SK-N-SH (cell line): ENCODE measurements around the gene POP7. TPM values are rescaled to one million over a fixed set of nuclear protein-coding genes. Genes with fewer than 3 reads are reported as not detected.
"Not testable (repeated sequence)": the region's sequence is repeated elsewhere in the genome, so short reads cannot be mapped to it uniquely, and the experiment has no call there.

Source experiments
- CTCF ChIA-PET: fragments of 300-600, 350-600 bp; formaldehyde crosslinking; extraction: SDS; loops from one replicate; lab custom pipeline; 2021; lab: Yijun Ruan, JAX
- POLR2A ChIA-PET: fragments of 350-600 bp; sonication (Branson Sonifier 250); formaldehyde crosslinking; extraction: SDS; loops from one replicate; lab custom pipeline; 2020; ENCODE audit warnings: antibody characterized with exemption, inconsistent platforms; lab: Yijun Ruan, JAX
- DNase-seq: peaks from one replicate; pipeline ENCODE4 v3.0.0; 2012
- H2AFZ ChIP-seq: fragments of 200-600 bp; sonication (generic); 2 replicates; pipeline ENCODE4 v1.8.1; 2016; ENCODE audit warnings: antibody characterized with exemption, mild to moderate bottlenecking, low read depth
- H3F3A ChIP-seq: fragments of 200-600 bp; sonication (generic); replicated peaks from 2 replicates; pipeline ENCODE3; 2016; ENCODE audit warnings: antibody characterized with exemption, mild to moderate bottlenecking; ENCODE audit not compliant: insufficient read depth
- H3K27ac ChIP-seq, 2 experiments: fragments of 200-500 bp in 1 of 2; fragments of 200-600 bp in 1 of 2; sonication (Bioruptor generic) in 1 of 2; sonication (generic), shearing (Covaris generic) in 1 of 2; 2 replicates each; pipeline versions ENCODE4 v1.5.1 to v1.6.1; 2014 to 2016; ENCODE audit warnings: low read depth in 2 of 2, inconsistent platforms in 1 of 2, low read length in 1 of 2, mild to moderate bottlenecking in 1 of 2, mixed read lengths in 1 of 2
- H3K27me3 ChIP-seq: fragments of 200-600 bp; sonication (generic), shearing (Covaris generic); 2 replicates; pipeline ENCODE4 v1.6.1; 2016; ENCODE audit warnings: mixed run types; ENCODE audit not compliant: insufficient read depth
- H3K36me3 ChIP-seq, 2 experiments: fragments of 200-500 bp in 1 of 2; fragments of 200-600 bp in 1 of 2; sonication (Bioruptor generic) in 1 of 2; sonication (generic) in 1 of 2; replicated peaks in 1 of 2; 2 replicates each; pipeline versions ENCODE3 to v1.5.1; 2014 to 2016; ENCODE audit warnings: low read length in 1 of 2, mild to moderate bottlenecking in 1 of 2; ENCODE audit not compliant: insufficient read depth in 2 of 2, control insufficient read depth in 1 of 2
- H3K4me1 ChIP-seq, 2 experiments: fragments of 200-500 bp in 1 of 2; fragments of 200-600 bp in 1 of 2; sonication (Bioruptor generic) in 1 of 2; sonication (generic), shearing (Covaris generic) in 1 of 2; 2 replicates each; pipeline versions ENCODE4 v1.5.1 to v1.6.1; 2014 to 2016; ENCODE audit warnings: low read depth in 1 of 2, low read length in 1 of 2, mixed run types in 1 of 2; ENCODE audit not compliant: insufficient read depth in 2 of 2, control insufficient read depth in 1 of 2
- H3K4me2 ChIP-seq: fragments of 200-600 bp; sonication (generic), shearing (Covaris generic); 2 replicates; pipeline ENCODE4 v1.6.1; 2017; ENCODE audit warnings: mixed run types
- H3K4me3 ChIP-seq, 2 experiments: fragments of 200-500 bp in 1 of 2; fragments of 200-600 bp in 1 of 2; sonication (Bioruptor generic) in 1 of 2; sonication (generic), shearing (Covaris generic) in 1 of 2; 2 replicates each; pipeline versions ENCODE4 v1.5.1 to v1.8.1; 2014 to 2016; ENCODE audit warnings: low read depth in 2 of 2, inconsistent platforms in 1 of 2, low read length in 1 of 2, mild to moderate bottlenecking in 1 of 2, mixed read lengths in 1 of 2, moderate library complexity in 1 of 2
- H3K79me2 ChIP-seq: fragments of 200-600 bp; sonication (generic); 2 replicates; pipeline ENCODE4 v1.8.1; 2017; ENCODE audit warnings: mild to moderate bottlenecking; ENCODE audit not compliant: insufficient read depth
- H3K9ac ChIP-seq: fragments of 200-600 bp; sonication (generic); 2 replicates; pipeline ENCODE4 v1.6.1; 2017; ENCODE audit warnings: mixed run types
- H3K9me2 ChIP-seq: fragments of 200-600 bp; sonication (generic); 2 replicates; pipeline ENCODE4 v1.6.1; 2017; ENCODE audit warnings: mixed run types
- H3K9me3 ChIP-seq: fragments of 200-600 bp; sonication (generic); 2 replicates; pipeline ENCODE4 v1.6.1; 2017; ENCODE audit warnings: mixed run types, mild to moderate bottlenecking, moderate library complexity
- H4K20me1 ChIP-seq: fragments of 200-600 bp; sonication (generic); 2 replicates; pipeline ENCODE4 v1.6.1; 2017; ENCODE audit warnings: mild to moderate bottlenecking, mixed run types; ENCODE audit not compliant: insufficient read depth
- ELF1 ChIP-seq: IDR thresholded peaks from 2 replicates; pipeline ENCODE4 v1.4.0; 2012
- EZH2phosphoT487 ChIP-seq: fragments of 200-600 bp; sonication (generic); IDR thresholded peaks from 2 replicates; pipeline ENCODE4 v1.6.1; 2017; ENCODE audit warnings: low read depth, mixed run types, mild to moderate bottlenecking, antibody characterized with exemption, moderate library complexity, borderline replicate concordance
- FOSL2 ChIP-seq: IDR thresholded peaks from 2 replicates; pipeline ENCODE4 v1.4.0; 2012; ENCODE audit warnings: low read depth, mild to moderate bottlenecking, moderate library complexity, borderline replicate concordance
- FOXJ3 ChIP-seq: sonication (generic); formaldehyde crosslinking; IDR thresholded peaks from 2 replicates; pipeline ENCODE4 v1.5.1; 2020; ENCODE audit warnings: mild to moderate bottlenecking, missing genetic modification reagents
- IRF3 ChIP-seq: fragments of 150-350 bp; IDR thresholded peaks from 2 replicates; pipeline ENCODE4 v1.6.1; 2016; ENCODE audit warnings: mild to moderate bottlenecking, low read depth, low read length
- MXI1 ChIP-seq: IDR thresholded peaks from 2 replicates; pipeline ENCODE4 v1.6.1; 2012; ENCODE audit warnings: mild to moderate bottlenecking, low read depth, low read length, improper control_type of control experiment
- PBX3 ChIP-seq: IDR thresholded peaks from 2 replicates; pipeline ENCODE4; 2012
- POLR2AphosphoS5 ChIP-seq: IDR thresholded peaks from 2 replicates; pipeline ENCODE4 v1.6.1; 2012; ENCODE audit warnings: low read depth, low read length
- RFX5 ChIP-seq: IDR thresholded peaks from 2 replicates; pipeline ENCODE4 v1.6.1; 2012; ENCODE audit warnings: mild to moderate bottlenecking, improper control_type of control experiment, low read length
- RXRA ChIP-seq: IDR thresholded peaks from 2 replicates; pipeline ENCODE4 v1.4.0; 2012; ENCODE audit warnings: low read depth, mild to moderate bottlenecking, borderline replicate concordance
- TCF12 ChIP-seq: IDR thresholded peaks from 2 replicates; pipeline ENCODE4 v1.4.0; 2012
- TEAD4 ChIP-seq: IDR thresholded peaks from 2 replicates; pipeline ENCODE4 v1.4.0; 2012; ENCODE audit warnings: mild to moderate bottlenecking, borderline replicate concordance; ENCODE audit not compliant: insufficient read depth
- ZBTB33 ChIP-seq: IDR thresholded peaks from 2 replicates; pipeline ENCODE4 v1.4.0; 2012; ENCODE audit warnings: low read depth, borderline replicate concordance
- WGBS: methylation state at CpG from one replicate; pipeline ENCODE4 v1.1.6; 2017; ENCODE audit warnings: low lambda C conversion rate; 5-methylcytosine and 5-hydroxymethylcytosine counted together
- polyA plus RNA-seq, 3 experiments: library from polyadenylated mRNA; depleted of rRNA; stranded (reverse); fragments of >200 nt; gene quantifications; 2 replicates each; pipeline ENCODE4 v1.2.3, GENCODE V29; 2012
- TF ChIP-seq, protein P1 (sequence below): fragments of 200-600 bp; sonication (generic); IDR thresholded peaks from 2 replicates; pipeline ENCODE4 v1.6.1; 2017; ENCODE audit warnings: antibody characterized with exemption, mild to moderate bottlenecking, moderate library complexity
- TF ChIP-seq, protein P2 (sequence below): IDR thresholded peaks from 2 replicates; pipeline ENCODE4 v1.4.0; 2012; ENCODE audit warnings: low read depth, borderline replicate concordance
- TF ChIP-seq, protein P3 (sequence below): IDR thresholded peaks from 2 replicates; pipeline ENCODE4 v1.6.1; 2012; ENCODE audit warnings: mild to moderate bottlenecking, low read depth, low read length, moderate library complexity

Gene POP7
- polyA plus RNA-seq, 1 of the 3 experiments (the other 2 are of a cell fraction) = 81.8 TPM

DNA sequence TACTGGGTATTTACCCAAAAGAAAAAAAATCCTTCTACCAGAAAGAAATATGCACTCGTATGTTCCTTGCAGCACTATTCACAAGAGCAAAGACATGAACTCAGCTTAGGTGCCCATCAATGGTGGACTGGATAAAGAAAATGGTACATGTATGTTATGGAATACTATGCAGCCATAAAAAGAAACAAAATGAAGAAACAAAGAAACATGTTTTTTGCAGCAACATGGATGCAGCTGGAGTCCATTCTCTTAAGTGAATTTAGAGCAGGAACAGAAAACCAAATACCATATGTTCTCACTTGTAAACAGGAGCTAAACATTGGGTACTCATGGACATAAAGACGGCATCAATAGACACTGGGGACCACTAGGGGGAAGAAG lies 37.9 kb upstream of the POP7 start:
- Histone ChIP-seq H3K79me2 (no peaks in the 10 kb centered on the region), H3K9ac (no peak overlapping the region), H3K4me1 (no peaks in the 10 kb centered on the region), H3K27me3 (0 out of 2 replicates have a peak, but pooled peaks cover 8% of the 10 kb centered on the region), H3K9me2 (no peaks in the 10 kb centered on the region), H4K20me1 (no peaks in the 10 kb centered on the region), H3F3A (peaks cover 7% of the 10 kb centered on the region)
- no peak for DNase-seq
- TF ChIP-seq PBX3 (no peak), RFX5 (no peak), RXRA (no peak), TEAD4 (no peak), POLR2AphosphoS5 (no peak), FOSL2 (no peak), MXI1 (no peak), ELF1 (no peak), FOXJ3 (CRISPR knock-in tag) (no peak), EZH2phosphoT487 (no peak), IRF3 (no peak), ZBTB33 (no peak), TCF12 (no peak)
- TF ChIP-seq, protein P1, sequence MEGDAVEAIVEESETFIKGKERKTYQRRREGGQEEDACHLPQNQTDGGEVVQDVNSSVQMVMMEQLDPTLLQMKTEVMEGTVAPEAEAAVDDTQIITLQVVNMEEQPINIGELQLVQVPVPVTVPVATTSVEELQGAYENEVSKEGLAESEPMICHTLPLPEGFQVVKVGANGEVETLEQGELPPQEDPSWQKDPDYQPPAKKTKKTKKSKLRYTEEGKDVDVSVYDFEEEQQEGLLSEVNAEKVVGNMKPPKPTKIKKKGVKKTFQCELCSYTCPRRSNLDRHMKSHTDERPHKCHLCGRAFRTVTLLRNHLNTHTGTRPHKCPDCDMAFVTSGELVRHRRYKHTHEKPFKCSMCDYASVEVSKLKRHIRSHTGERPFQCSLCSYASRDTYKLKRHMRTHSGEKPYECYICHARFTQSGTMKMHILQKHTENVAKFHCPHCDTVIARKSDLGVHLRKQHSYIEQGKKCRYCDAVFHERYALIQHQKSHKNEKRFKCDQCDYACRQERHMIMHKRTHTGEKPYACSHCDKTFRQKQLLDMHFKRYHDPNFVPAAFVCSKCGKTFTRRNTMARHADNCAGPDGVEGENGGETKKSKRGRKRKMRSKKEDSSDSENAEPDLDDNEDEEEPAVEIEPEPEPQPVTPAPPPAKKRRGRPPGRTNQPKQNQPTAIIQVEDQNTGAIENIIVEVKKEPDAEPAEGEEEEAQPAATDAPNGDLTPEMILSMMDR = no peak
- TF ChIP-seq, protein P2, sequence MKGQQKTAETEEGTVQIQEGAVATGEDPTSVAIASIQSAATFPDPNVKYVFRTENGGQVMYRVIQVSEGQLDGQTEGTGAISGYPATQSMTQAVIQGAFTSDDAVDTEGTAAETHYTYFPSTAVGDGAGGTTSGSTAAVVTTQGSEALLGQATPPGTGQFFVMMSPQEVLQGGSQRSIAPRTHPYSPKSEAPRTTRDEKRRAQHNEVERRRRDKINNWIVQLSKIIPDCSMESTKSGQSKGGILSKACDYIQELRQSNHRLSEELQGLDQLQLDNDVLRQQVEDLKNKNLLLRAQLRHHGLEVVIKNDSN = no peak
- TF ChIP-seq, protein P3, sequence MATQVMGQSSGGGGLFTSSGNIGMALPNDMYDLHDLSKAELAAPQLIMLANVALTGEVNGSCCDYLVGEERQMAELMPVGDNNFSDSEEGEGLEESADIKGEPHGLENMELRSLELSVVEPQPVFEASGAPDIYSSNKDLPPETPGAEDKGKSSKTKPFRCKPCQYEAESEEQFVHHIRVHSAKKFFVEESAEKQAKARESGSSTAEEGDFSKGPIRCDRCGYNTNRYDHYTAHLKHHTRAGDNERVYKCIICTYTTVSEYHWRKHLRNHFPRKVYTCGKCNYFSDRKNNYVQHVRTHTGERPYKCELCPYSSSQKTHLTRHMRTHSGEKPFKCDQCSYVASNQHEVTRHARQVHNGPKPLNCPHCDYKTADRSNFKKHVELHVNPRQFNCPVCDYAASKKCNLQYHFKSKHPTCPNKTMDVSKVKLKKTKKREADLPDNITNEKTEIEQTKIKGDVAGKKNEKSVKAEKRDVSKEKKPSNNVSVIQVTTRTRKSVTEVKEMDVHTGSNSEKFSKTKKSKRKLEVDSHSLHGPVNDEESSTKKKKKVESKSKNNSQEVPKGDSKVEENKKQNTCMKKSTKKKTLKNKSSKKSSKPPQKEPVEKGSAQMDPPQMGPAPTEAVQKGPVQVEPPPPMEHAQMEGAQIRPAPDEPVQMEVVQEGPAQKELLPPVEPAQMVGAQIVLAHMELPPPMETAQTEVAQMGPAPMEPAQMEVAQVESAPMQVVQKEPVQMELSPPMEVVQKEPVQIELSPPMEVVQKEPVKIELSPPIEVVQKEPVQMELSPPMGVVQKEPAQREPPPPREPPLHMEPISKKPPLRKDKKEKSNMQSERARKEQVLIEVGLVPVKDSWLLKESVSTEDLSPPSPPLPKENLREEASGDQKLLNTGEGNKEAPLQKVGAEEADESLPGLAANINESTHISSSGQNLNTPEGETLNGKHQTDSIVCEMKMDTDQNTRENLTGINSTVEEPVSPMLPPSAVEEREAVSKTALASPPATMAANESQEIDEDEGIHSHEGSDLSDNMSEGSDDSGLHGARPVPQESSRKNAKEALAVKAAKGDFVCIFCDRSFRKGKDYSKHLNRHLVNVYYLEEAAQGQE = no peak
- TF ChIP-seq, all 33 proteins: peak for 0
- H3K4me2 ChIP-seq = no peak overlapping the region
- no peak overlapping the region for H3K4me3 ChIP-seq
- WGBS = 66% methylated on average over 2 of the region's 2 CpGs
- no peaks in the 10 kb centered on the region for H3K9me3 ChIP-seq
- H2AFZ ChIP-seq = no peak overlapping the region
- H3K27ac ChIP-seq = no peak overlapping the region
- no peaks in the 10 kb centered on the region for H3K36me3 ChIP-seq
- ChIA-PET CTCF (interaction anchor here (0.6 to 2.3 kb wide), 8 partner anchors 12 to 536 kb away, joined by 3 to 8 read pairs (median 4); partner anchors contain the start of genes ACTL6B and MOSPD3), POLR2A (no interaction called here)

- H3K4me2 ChIP-seq, H3K27me3 ChIP-seq, H3K36me3 ChIP-seq, H3F3A ChIP-seq, H3K9me2 ChIP-seq, H3K4me3 ChIP-seq, H3K9ac ChIP-seq, H2AFZ ChIP-seq, H3K4me1 ChIP-seq, H4K20me1 ChIP-seq, POLR2A ChIA-PET, DNase-seq, H3K27ac ChIP-seq, H3K79me2 ChIP-seq, H3K9me3 ChIP-seq: not testable (repeated sequence)
- WGBS = 89% methylated on average over 12 of the region's 12 CpGs
- CTCF ChIA-PET = interaction anchor here (1.3 to 1.7 kb wide), 4 partner anchors 22 to 57 kb away, joined by 3 to 7 read pairs (median 4); partner anchors contain the start of genes MOSPD3 and POP7
Measured at GRCh38 chr7:100669106-100669505, 36.8 kb upstream of the POP7 start.
